Measurements from ENCODE around the gene ANKH. TPM values are rescaled to one million over a fixed set of nuclear protein-coding genes. Genes with fewer than 3 reads are reported as not detected.

Gene ANKH
- total and polyA plus RNA-seq, 4 donors = 9.3 to 57.1 (median 37.4) TPM

GRCh38 chr5:14745753-14746152 is 125.8 kb downstream of the ANKH start:
- no peak overlapping the region for H3K9ac ChIP-seq (ENCODE audit: low read depth in 1 of 2, low read length in 2 of 2)
- H3K4me3 ChIP-seq (ENCODE audit: low read depth in 1 of 3, low read length in 3 of 3) = no peak overlapping the region
- H3K9me3 ChIP-seq (ENCODE audit: control insufficient read depth in 4 of 4, low read length in 3 of 4) = no peaks in the 10 kb centered on the region
- no peak for TF ChIP-seq ZBTB33 (IDR thresholded peaks at IDR 0.05)
- TF ChIP-seq HNF4G (IDR thresholded peaks at IDR 0.05) = no peak
- TF ChIP-seq JUND (IDR thresholded peaks at IDR 0.05) = no peak
- no peak for TF ChIP-seq TAF1 (conservative IDR thresholded peaks at IDR 0.05)
- no peak for TF ChIP-seq RXRA (IDR thresholded peaks at IDR 0.05)
- TF ChIP-seq FOXA2 (IDR thresholded peaks at IDR 0.05) = no peak
- TF ChIP-seq HNF4A (conservative IDR thresholded peaks at IDR 0.05) = no peak
- TF ChIP-seq EGR1 (IDR thresholded peaks at IDR 0.05; ENCODE audit: low read depth in 2 of 2) = no peak
- TF ChIP-seq REST (IDR thresholded peaks at IDR 0.05) = no peak
- no peak for TF ChIP-seq MAX (IDR thresholded peaks at IDR 0.05)
- TF ChIP-seq YY1 (IDR thresholded peaks at IDR 0.05) = no peak
- no peak for TF ChIP-seq FOXA1 (IDR thresholded peaks at IDR 0.05)
- no peak for TF ChIP-seq GABPA (IDR thresholded peaks at IDR 0.05 in 1 of 2, conservative IDR thresholded peaks at IDR 0.05 in 1 of 2)
- no peak for TF ChIP-seq SP1 (IDR thresholded peaks at IDR 0.05)
- no peak for TF ChIP-seq NR2F2 (IDR thresholded peaks at IDR 0.05)
- DNase-seq (ENCODE audit: low spot score) = no peak
- H3K27ac ChIP-seq (ENCODE audit: low read depth in 1 of 2, low read length in 2 of 2) = no peak overlapping the region
- 93% methylated on average over 14 of the region's 14 CpGs for WGBS
- H3K36me3 ChIP-seq (ENCODE audit: control insufficient read depth in 4 of 4, insufficient read depth in 3 of 4, low read depth in 1 of 4, low read length in 3 of 4) = peaks cover 6 to 45% (median 35%) of the 10 kb centered on the region in 4 donors
- no peaks in the 10 kb centered on the region for H3K27me3 ChIP-seq (ENCODE audit: control insufficient read depth in 4 of 4, insufficient read depth in 4 of 4, low read length in 3 of 4)
- peaks cover 0 to 4% (median 0%) of the 10 kb centered on the region in 4 donors for H3K4me1 ChIP-seq (ENCODE audit: control insufficient read depth in 4 of 4, insufficient read depth in 4 of 4, low read length in 3 of 4)

- WGBS = 82% methylated on average over 5 of the region's 5 CpGs
- TF ChIP-seq FOXA2 (IDR thresholded peaks at IDR 0.05) = no peak
- TF ChIP-seq EGR1 (IDR thresholded peaks at IDR 0.05; ENCODE audit: low read depth in 2 of 2) = no peak
- TF ChIP-seq SP1 (IDR thresholded peaks at IDR 0.05) = no peak
- TF ChIP-seq HNF4A (conservative IDR thresholded peaks at IDR 0.05) = no peak
- no peak for TF ChIP-seq FOXA1 (IDR thresholded peaks at IDR 0.05)
- TF ChIP-seq MAX (IDR thresholded peaks at IDR 0.05) = no peak
- no peak for TF ChIP-seq RAD21 (IDR thresholded peaks at IDR 0.05)
- no peak for TF ChIP-seq YY1 (IDR thresholded peaks at IDR 0.05)
- no peak for TF ChIP-seq CTCF (IDR thresholded peaks at IDR 0.05; ENCODE audit: low read depth, low read length, missing input control)
- TF ChIP-seq ATF3 (IDR thresholded peaks at IDR 0.05) = no peak
- no peak for TF ChIP-seq HNF4G (IDR thresholded peaks at IDR 0.05)
- TF ChIP-seq TAF1 (conservative IDR thresholded peaks at IDR 0.05) = no peak
- TF ChIP-seq NR2F2 (IDR thresholded peaks at IDR 0.05) = no peak
- TF ChIP-seq JUND (IDR thresholded peaks at IDR 0.05) = no peak
- TF ChIP-seq REST (IDR thresholded peaks at IDR 0.05) = no peak
- TF ChIP-seq RXRA (IDR thresholded peaks at IDR 0.05) = no peak
- no peak for TF ChIP-seq GABPA (IDR thresholded peaks at IDR 0.05 in 1 of 2, conservative IDR thresholded peaks at IDR 0.05 in 1 of 2)
These were observed 126.4 kb downstream of the ANKH start for GRCh38 chr5:14745188-14745563.

More at GRCh38 chr5:14745188-14745563, 126.4 kb downstream of the ANKH start:
- Histone ChIP-seq H3K36me3 (ENCODE audit: control insufficient read depth in 4 of 4, insufficient read depth in 3 of 4, low read depth in 1 of 4, low read length in 3 of 4) (peaks cover 6 to 42% (median 32%) of the 10 kb centered on the region in 4 donors), H3K4me1 (ENCODE audit: control insufficient read depth in 4 of 4, insufficient read depth in 4 of 4, low read length in 3 of 4) (peaks cover 0 to 4% (median 0%) of the 10 kb centered on the region in 4 donors), H3K27me3 (ENCODE audit: control insufficient read depth in 4 of 4, insufficient read depth in 4 of 4, low read length in 3 of 4) (no peaks in the 10 kb centered on the region), H3K4me3 (ENCODE audit: low read depth in 1 of 3, low read length in 3 of 3) (no peak overlapping the region), H3K9ac (ENCODE audit: low read depth in 1 of 2, low read length in 2 of 2) (no peak overlapping the region), H3K9me3 (ENCODE audit: control insufficient read depth in 4 of 4, low read length in 3 of 4) (no peaks in the 10 kb centered on the region), H3K27ac (ENCODE audit: low read depth in 1 of 2, low read length in 2 of 2) (no peak overlapping the region)
- no peak for DNase-seq (ENCODE audit: low spot score)
